Left hindlimb (tissue), 1 donor: Measurements from ENCODE around the gene CTDP1.
A peak's percentile ranks its signal among the peaks of the same experiment; 100 is the strongest.

ENCODE experiments used
- DNase-seq: peaks from one replicate; pipeline ENCODE4 v3.0.0-alpha.2; 2018

CTDP1 gene

DNA sequence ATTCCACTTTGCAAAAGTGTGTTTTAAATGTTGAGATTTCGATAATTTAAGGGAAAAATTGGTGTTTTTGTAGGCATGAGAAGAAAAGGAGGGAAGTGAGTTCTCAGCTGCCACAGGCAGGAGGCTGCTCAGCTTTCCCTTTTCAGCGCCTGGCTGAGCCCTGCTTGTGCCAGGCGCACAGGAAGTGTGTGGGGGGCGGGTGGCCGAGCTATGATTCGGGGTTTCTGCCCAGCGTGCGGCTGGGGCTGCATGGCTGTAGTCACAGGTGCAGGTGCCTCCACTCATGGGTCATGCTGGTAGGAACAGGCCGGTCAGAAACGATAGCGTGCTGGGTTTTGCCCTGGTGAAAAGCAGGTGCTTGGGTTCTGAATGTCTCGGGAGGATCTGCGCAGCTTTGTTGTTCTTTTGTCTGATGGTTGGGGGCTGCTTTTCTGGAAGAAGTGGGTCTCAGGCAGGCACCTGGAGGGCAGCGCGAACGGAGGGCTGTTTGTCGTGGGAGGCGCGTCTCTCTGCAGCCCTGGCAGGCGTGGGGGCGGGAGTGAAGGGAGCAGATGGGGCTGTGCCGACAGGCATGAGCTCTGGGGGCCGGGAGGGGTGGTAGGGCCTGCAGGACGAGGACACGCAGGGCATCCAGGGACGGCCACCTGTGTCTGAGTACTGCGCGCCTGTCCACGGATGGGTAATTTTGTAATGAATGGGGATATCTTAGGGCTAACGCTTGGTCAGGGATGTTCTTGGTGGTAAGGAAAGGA, 120.2 kb downstream of the CTDP1 start:
- DNase-seq: no peak

DNA sequence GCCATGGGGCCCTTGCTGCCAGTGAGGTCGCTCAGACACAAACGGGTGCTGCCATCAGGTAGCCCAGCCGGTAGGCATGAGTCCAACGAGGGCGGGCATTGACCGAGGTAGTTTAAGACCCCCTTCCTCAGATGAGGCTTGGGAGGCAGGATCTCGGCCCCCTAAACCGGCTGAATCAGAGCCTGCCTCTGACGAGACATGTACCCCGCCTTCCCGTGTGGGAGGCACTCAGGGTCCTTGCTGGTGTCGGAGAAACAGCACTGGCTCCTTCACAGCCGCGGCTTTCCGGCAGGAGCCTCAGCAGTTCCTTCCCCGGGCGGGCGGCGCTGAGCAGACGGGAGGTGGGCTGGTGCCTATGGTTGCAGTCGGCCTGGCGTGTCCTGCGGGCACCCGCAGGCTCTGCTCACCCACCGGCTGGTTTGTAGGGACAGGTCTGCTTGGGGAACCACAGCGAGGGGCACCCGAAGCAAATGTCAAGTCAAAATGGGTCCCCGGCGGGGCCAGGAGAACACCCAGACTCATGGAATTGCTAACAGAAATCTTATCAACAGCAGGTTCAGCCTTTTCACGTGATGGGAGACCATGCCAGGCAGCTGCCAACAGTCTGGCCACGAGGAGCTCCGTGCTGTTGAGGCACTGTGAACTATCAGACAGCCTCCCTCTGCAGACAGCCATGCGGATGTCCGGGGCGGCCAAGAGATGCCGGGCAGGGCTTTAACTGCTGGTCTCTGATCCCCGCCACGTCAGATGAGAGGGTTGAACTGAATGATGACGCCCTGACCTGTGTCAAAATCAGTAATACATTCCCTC, 121.0 kb downstream of the CTDP1 start:
- no peak for DNase-seq

DNA sequence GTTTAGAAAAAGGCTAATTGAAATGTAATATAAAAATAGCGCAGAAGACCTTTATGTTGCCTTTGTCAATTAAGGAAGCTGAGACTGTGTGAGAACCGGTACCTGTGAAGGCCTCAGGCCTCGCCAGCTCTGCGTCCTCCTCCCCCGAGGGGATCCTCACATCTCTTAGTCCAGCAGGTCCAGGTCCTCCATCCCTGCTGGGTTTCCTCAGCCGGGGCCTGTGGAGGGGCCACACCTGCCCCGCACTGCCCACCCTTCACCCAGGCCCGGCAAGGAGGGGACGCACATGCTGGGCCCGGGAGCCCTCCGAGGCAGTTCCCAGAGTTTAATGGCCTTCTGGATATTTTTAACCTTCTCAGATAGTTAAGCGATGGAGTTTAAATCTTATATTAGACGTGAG, 121.6 kb downstream of the CTDP1 start:
- peak; percentile 27 for DNase-seq

DNA sequence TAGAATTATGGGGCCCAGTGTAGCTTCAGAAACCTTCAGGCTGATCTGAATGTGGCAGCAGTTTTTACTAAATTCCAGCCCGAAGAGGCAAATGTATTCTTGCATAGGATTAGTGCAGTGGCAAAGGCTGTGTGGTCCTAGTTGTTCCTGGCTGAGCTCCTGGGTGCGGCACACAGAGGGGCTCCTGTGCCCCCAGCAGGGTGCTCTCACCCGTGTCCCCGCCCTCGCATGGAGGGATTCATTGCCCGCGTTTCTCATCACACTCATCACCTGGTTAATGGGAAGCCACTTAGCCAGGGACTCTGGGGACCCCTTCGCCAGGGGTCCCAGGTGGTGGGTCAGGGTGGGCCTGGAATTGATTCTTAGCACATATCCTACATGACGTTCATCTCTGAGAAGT, 122.0 kb downstream of the CTDP1 start:
- peak; percentile 3 for DNase-seq

DNA sequence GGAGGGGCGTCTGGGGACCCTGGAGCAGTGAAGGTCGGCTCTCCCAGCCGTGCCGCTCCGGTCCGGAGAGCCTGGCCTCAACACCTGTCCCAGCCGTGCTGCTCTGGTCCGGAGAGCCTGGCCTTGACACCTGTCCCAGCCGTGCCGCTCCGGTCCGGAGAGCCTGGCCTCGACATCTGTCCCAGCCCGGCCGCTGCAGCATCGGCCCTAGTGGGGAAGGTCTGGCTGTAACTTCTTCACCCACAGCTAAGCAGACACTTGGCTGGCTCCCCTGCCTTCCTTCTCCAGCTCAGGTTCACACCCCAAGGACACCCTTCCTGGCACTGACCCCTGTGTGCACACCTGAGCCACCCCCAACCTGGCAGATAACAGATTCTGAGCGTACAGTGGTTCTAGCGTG, 122.7 kb downstream of the CTDP1 start:
- no peak for DNase-seq

DNA sequence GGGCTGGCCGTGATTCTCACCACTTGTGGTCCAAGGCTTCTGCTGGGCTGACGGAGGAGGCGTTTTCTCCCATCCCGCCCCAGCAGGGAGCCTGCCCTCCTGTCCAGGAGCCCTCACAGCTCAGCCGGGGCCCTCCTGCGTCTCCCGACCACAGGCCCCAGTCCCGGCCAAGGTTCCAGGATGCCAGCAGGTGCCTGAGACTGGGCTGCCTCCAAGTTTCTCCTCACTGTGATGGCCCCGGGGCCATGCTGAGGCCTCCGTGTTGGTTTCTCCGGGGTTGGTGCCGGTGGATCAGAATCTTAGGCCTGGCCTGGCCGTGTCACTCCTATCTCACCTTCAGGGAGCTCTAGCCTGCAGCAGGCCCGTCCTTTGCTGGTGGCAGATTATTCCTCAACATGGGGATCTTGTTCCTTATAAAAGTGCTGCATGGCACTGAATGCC, 124.0 kb downstream of the CTDP1 start:
- DNase-seq: no peak
